ENCODE measurements around the gene PHAX. TPM values are rescaled to one million over a fixed set of nuclear protein-coding genes. Genes with fewer than 3 reads are reported as not detected.
A peak's percentile ranks its signal among the peaks of the same experiment; 100 is the strongest.

The PHAX gene
- total RNA-seq, 2 donors from 2014 or later, result 23.4 to 27.4 TPM

DNA sequence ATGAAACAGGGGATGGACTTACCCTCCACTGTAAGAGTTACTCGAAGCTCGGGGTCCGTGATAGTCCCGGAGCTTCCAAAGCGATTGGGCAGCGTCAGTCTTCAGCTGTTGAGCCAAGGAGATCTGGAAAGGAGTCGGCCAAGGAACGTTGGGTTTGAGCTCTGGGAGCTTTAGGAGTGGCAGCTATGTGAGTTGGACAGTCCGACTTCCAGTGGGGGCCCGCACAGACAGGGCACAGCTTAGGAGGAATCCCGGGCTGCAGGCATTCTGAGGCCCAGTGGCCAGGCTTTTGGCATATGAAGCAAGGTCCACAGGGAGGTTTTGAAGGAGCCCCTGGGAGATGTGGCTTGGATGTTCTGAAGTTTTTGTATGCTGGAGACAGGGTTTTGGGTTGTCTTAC, 72.7 kb downstream of the PHAX start:
- H3K36me3 ChIP-seq, result no peaks in the 10 kb centered on the region
- no peak overlapping the region for H3K27ac ChIP-seq
- DNase-seq (ENCODE audit: low spot score) (no peak), ATAC-seq (ENCODE audit: insufficient number of reproducible peaks, low FRiP score, low read depth) (no peak)
- no peak overlapping the region for H3K4me3 ChIP-seq
- H3K4me1 ChIP-seq (ENCODE audit: control insufficient read depth in 1 of 2, low read depth in 2 of 2), result no peaks in the 10 kb centered on the region
- TF ChIP-seq, protein P1, sequence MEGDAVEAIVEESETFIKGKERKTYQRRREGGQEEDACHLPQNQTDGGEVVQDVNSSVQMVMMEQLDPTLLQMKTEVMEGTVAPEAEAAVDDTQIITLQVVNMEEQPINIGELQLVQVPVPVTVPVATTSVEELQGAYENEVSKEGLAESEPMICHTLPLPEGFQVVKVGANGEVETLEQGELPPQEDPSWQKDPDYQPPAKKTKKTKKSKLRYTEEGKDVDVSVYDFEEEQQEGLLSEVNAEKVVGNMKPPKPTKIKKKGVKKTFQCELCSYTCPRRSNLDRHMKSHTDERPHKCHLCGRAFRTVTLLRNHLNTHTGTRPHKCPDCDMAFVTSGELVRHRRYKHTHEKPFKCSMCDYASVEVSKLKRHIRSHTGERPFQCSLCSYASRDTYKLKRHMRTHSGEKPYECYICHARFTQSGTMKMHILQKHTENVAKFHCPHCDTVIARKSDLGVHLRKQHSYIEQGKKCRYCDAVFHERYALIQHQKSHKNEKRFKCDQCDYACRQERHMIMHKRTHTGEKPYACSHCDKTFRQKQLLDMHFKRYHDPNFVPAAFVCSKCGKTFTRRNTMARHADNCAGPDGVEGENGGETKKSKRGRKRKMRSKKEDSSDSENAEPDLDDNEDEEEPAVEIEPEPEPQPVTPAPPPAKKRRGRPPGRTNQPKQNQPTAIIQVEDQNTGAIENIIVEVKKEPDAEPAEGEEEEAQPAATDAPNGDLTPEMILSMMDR (IDR thresholded peaks at IDR 0.05), result no peak
- no peaks in the 10 kb centered on the region for H3K27me3 ChIP-seq (replicated peaks; ENCODE audit: insufficient read depth)
- no peaks in the 10 kb centered on the region for H3K9me3 ChIP-seq

DNA sequence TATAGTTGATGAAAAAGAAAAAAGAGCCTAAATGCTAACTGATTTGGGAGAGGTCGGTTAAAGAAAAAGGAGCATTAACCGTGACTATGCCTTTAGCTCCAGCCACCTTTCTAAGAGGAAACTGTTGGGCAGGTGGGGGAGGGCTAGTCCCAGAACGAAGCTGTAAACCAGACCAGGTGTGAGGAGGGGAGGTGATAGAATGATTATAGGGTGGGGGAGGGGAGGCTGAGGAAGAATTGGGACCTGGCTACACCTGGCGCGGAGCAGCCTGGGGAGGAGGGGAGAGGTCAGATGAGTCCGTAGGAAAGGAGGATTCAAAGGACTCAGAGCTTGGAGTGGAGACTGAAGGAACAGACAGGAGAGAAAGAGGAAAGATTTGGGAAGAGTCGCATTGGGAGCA, 73.4 kb downstream of the PHAX start:
- ATAC-seq (ENCODE audit: insufficient number of reproducible peaks, low FRiP score, low read depth) (no peak), DNase-seq (ENCODE audit: low spot score) (no peak)
- Histone ChIP-seq H3K27me3 (replicated peaks; ENCODE audit: insufficient read depth) (no peaks in the 10 kb centered on the region), H3K27ac (no peak overlapping the region), H3K4me1 (ENCODE audit: control insufficient read depth in 1 of 2, low read depth in 2 of 2) (no peaks in the 10 kb centered on the region), H3K4me3 (no peak overlapping the region), H3K36me3 (no peaks in the 10 kb centered on the region), H3K9me3 (no peaks in the 10 kb centered on the region)
- TF ChIP-seq, protein P1 (IDR thresholded peaks at IDR 0.05), result no peak

DNA sequence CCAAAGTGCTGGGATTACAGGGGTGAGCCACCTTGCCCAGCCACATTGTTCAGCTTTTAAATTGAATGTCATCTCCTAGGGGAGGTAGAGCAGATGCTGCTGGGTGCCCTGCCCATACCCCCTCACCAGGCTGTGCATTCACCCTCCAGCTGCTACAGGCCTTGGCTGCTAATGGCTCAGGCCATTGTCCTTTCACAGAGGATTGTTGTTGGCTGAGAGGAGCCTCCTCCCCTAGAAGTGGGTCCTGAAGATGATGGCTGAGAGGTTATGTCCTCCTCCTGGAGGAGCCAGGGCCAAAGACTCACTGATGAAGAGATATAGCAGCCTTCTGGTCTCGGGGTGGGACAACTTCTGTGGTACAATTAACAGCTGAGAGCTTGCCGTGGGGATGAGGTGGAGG, 74.6 kb downstream of the PHAX start:
- Histone ChIP-seq H3K4me3 (no peak overlapping the region), H3K27ac (no peak overlapping the region), H3K27me3 (replicated peaks; ENCODE audit: insufficient read depth) (no peaks in the 10 kb centered on the region), H3K4me1 (ENCODE audit: control insufficient read depth in 1 of 2, low read depth in 2 of 2) (no peaks in the 10 kb centered on the region), H3K9me3 (no peaks in the 10 kb centered on the region), H3K36me3 (no peaks in the 10 kb centered on the region)
- TF ChIP-seq, protein P1 (IDR thresholded peaks at IDR 0.05), result no peak
- ATAC-seq (ENCODE audit: insufficient number of reproducible peaks, low FRiP score, low read depth), result no peak
- DNase-seq (ENCODE audit: low spot score), result no peak

DNA sequence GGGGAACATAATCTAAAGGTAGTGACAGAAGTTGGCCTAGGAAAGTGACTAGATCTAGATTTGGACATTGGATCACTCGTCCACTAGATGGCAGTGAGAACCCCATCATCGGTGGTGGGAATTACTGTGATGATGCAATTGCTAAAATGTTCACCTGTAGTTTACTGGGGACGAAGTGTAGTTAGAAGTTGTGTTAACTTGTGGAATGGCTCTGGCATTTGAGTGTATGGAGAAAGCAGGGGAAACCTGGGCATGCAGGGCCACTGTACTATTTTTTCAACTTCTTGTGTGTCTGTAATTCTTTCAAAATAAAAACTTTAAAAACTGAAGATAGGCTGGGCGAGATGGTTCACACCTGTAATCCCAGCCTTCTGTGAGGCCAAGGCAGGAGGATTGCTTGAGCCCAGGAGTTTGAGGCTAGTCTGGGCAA, 75.5 kb downstream of the PHAX start:
- H3K36me3 ChIP-seq, result no peaks in the 10 kb centered on the region
- H3K9me3 ChIP-seq, result no peaks in the 10 kb centered on the region
- ATAC-seq (ENCODE audit: insufficient number of reproducible peaks, low FRiP score, low read depth) (no peak), DNase-seq (ENCODE audit: low spot score) (no peak)
- no peaks in the 10 kb centered on the region for H3K27me3 ChIP-seq (replicated peaks; ENCODE audit: insufficient read depth)
- no peak overlapping the region for H3K27ac ChIP-seq
- no peak overlapping the region for H3K4me3 ChIP-seq
- H3K4me1 ChIP-seq (ENCODE audit: control insufficient read depth in 1 of 2, low read depth in 2 of 2), result no peaks in the 10 kb centered on the region
- TF ChIP-seq, protein P1 (IDR thresholded peaks at IDR 0.05), result peak; percentile 72

Other genes starting within 250 kb of the PHAX start
- gene GRAMD2B, start 177.5 kb upstream of the PHAX start, total RNA-seq, result 10 to 100 TPM; 59.3 to 79.5 TPM
- gene ALDH7A1, start 5.7 kb upstream of the PHAX start, total RNA-seq, result 10 to 100 TPM; 17.6 to 52.6 TPM
- gene LMNB1, start 176.2 kb downstream of the PHAX start, total RNA-seq, result 10 to 100 TPM; 12.7 to 15.9 TPM

All from thoracic aorta (tissue), 2 donors.